Right lobe of liver (tissue), 6 donors: Measurements from ENCODE around the gene CTDP1. TPM values are rescaled to one million over a fixed set of nuclear protein-coding genes. Genes with fewer than 3 reads are reported as not detected.
"Not testable (repeated sequence)": the region's sequence is repeated elsewhere in the genome, so short reads cannot be mapped to it uniquely, and the experiment has no call there.

Experiments
- ATAC-seq, 4 donors: fragments of 200-7000 bp; cut with Tn5 transposase; one replicate each; pipeline ENCODE4 v1.9.1; 2020; ENCODE audit warnings: mild to moderate bottlenecking in 4 of 4, moderate library complexity in 4 of 4
- DNase-seq, 3 donors: peaks; one replicate each; pipeline ENCODE4 v3.0.0-alpha.2; 2020
- H3K27ac ChIP-seq, 3 donors: fragments of 200-600 bp; one replicate each; pipeline ENCODE4 v1.8.0; 2022
- H3K27me3 ChIP-seq, 2 donors: fragments of 200-600 bp; one replicate each; pipeline ENCODE4 v1.8.0; 2022
- H3K36me3 ChIP-seq, 4 donors: fragments of 200-600 bp; sonication (generic) in 1 of 4; one replicate each; pipeline versions ENCODE4 v1.5.1 to v1.8.0; 2017 to 2022; ENCODE audit warnings: control low read depth in 1 of 4
- H3K4me1 ChIP-seq, 4 donors: fragments of 200-600 bp; sonication (generic) in 1 of 4; one replicate each; pipeline versions ENCODE4 v1.5.1 to v1.8.0; 2017 to 2022; ENCODE audit warnings: control low read depth in 1 of 4
- H3K4me3 ChIP-seq, 3 donors: fragments of 200-600 bp; one replicate each; pipeline ENCODE4 v1.8.0; 2022
- H3K9me3 ChIP-seq, 4 donors: fragments of 200-600 bp; sonication (generic) in 1 of 4; one replicate each; pipeline versions ENCODE4 v1.5.1 to v1.8.0; 2017 to 2022; ENCODE audit warnings: control low read depth in 1 of 4
- CTCF ChIP-seq, 4 donors: fragments of 200-600 bp in 3 of 4; fragments of 450-650 bp in 1 of 4; IDR thresholded peaks; one replicate each; pipeline versions ENCODE4 v1.5.1 to v1.8.0; 2016 to 2022; ENCODE audit warnings: antibody characterized with exemption in 4 of 4, mild to moderate bottlenecking in 2 of 4
- POLR2A ChIP-seq: fragments of 450-650 bp; IDR thresholded peaks from one replicate; pipeline ENCODE4 v1.6.1; 2017; ENCODE audit warnings: antibody characterized with exemption, mild to moderate bottlenecking
- WGBS: methylation state at CpG from one replicate; pipeline ENCODE4 v1.1.6; 2018; ENCODE audit warnings: low coverage, low lambda C conversion rate; ENCODE audit not compliant: insufficient coverage; ENCODE audit errors: missing lambda C conversion rate; 5-methylcytosine and 5-hydroxymethylcytosine counted together
- intact Hi-C, 2 donors: fragments of 100-400 bp; cut with DNase I; formaldehyde crosslinking; loops; one replicate each; pipeline versions ENCODE4 v1.11.2 to v1.14.1; 2022
- total RNA-seq, 6 experiments: library from RNA; depleted of rRNA in 2 of 6; stranded (reverse); fragments of >200 nt in 2 of 6; fragmentation: NEBNext Ultra II Directional in 3 of 6; extraction: Animal tissue kit (Norgen Biotek cat#: 25700) in 3 of 6; gene quantifications; one replicate each; pipeline versions ENCODE4 v1.1.0 to v1.2.4, GENCODE V29; 2016 to 2023
- donor health status: DM: no; HTN: yes; CAD: no.
- donor health status: DM: no; HTN: no; CAD: no.
- donor health status: DM: no; HTN: no; CAD: no.
- donor health status: DM: no; HTN: yes; CAD: no.
- donor health status: DM: no; HTN: yes; CAD: no.

CTDP1 gene
- total RNA-seq, 6 experiments from 2014 or later, result 7.5 to 10.4 (median 8.2) TPM

- TF ChIP-seq POLR2A (no peak), CTCF (IDR thresholded peaks at IDR 0.05) (no peak)
- H3K4me1 ChIP-seq, result no peaks in the 10 kb centered on the region
- H3K27ac ChIP-seq, result no peak overlapping the region
- no peaks in the 10 kb centered on the region for H3K27me3 ChIP-seq
- peaks cover 0 to 10% (median 0%) of the 10 kb centered on the region in 4 donors for H3K36me3 ChIP-seq
- ATAC-seq (peak in 3 of 4 donors; percentile 22 to 35 (median 34)), DNase-seq (peak in 1 of 3 donors; percentile 43)
- 87% methylated on average over 20 of the region's 49 CpGs for WGBS
- no peak overlapping the region for H3K4me3 ChIP-seq
- H3K9me3 ChIP-seq, result no peaks in the 10 kb centered on the region
- intact Hi-C loops, result no loop called here
Measured at GRCh38 chr18:79749251-79750191, 69.9 kb downstream of the CTDP1 start.

DNA sequence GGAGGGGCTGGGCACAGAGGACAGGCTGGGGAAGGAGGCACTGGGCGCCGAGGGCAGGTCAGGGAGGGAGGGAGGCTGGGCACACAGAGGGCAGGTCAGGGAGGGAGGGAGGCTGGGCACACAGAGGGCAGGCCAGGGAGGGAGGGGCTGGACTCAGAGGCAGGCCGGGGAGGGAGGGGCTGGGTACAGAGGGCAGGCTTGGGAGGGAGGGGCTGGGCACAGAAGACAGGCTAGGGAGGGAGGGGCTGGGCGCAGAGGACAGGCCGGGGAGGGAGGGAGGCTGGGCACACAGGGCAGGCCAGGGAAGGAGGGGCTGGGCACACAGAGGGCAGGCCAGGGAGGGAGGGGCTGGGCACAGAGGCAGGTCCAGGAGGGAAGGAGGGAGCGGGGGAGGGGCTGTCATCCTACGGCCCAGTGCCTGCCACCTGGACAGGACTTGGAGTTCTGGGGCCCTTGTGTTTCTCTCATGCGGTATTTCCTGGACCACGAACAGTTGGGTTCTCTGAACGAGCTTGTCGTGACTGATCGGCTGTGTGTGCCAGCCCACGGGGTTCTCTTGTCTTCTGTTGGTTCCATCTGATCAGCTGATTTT is 71.5 kb downstream of the CTDP1 start:
- peak; percentile 51 to 95 (median 59) for ATAC-seq
- no peaks in the 10 kb centered on the region for H3K9me3 ChIP-seq
- H3K4me3 ChIP-seq, result no peak overlapping the region
- intact Hi-C loops, result no loop called here
- no peak for TF ChIP-seq POLR2A
- no peak for TF ChIP-seq CTCF (IDR thresholded peaks at IDR 0.05)
- H3K36me3 ChIP-seq, result peaks cover 0 to 13% (median 3%) of the 10 kb centered on the region in 4 donors
- no peak overlapping the region for H3K27ac ChIP-seq
- H3K27me3 ChIP-seq, result no peaks in the 10 kb centered on the region
- 28% methylated on average over 6 of the region's 13 CpGs for WGBS
- peak in 2 of 3 donors; percentile 86 to 94 for DNase-seq
- H3K4me1 ChIP-seq, result no peaks in the 10 kb centered on the region

DNA sequence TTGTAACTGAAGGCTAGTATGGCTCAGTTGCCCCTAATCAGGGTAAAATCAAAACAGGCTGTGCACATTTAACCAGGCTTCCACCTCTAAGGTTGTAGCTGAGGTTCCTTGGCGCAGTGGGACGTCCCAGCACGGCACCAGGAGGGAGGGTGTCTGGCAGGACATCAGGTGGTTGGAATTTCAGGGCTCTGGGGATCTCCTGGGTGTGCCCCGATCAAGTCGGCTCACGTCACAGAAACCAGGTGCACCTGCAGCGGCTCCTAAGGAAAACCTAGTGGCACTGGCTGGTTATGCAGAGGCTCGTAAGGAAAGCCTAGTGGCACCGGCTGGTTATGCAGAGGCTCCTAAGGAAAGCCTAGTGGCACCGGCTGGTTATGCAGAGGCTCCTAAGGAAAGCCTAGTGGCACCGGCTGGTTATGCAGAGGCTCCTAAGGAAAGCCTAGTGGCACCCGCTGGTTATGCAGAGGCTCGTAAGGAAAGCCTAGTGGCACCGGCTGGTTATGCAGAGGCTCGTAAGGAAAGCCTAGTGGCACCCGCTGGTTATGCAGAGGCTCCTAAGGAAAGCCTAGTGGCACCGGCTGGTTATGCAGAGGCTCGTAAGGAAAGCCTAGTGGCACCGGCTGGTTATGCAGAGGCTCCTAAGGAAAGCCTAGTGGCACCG is 72.4 kb downstream of the CTDP1 start:
- H3K27ac ChIP-seq, H3K27me3 ChIP-seq, H3K9me3 ChIP-seq, ATAC-seq, intact Hi-C loops, H3K4me1 ChIP-seq, H3K4me3 ChIP-seq: not testable (repeated sequence)
- H3K36me3 ChIP-seq, result peaks cover 0 to 13% (median 3%) of the 10 kb centered on the region in 4 donors
- peak in 1 of 3 donors; percentile 38 for DNase-seq
- WGBS, result no CpG with 5 or more reads among the region's 20 CpGs

GRCh38 chr18:79752946-79753345 is 73.3 kb downstream of the CTDP1 start:
- H3K9me3 ChIP-seq, ATAC-seq, H3K4me3 ChIP-seq, intact Hi-C loops, H3K4me1 ChIP-seq, H3K27ac ChIP-seq, DNase-seq, H3K27me3 ChIP-seq: not testable (repeated sequence)
- H3K36me3 ChIP-seq, result peaks cover 0 to 13% (median 3%) of the 10 kb centered on the region in 4 donors
- 91% methylated on average over 8 of the region's 8 CpGs for WGBS

- intact Hi-C loops, result no loop called here
- no peaks in the 10 kb centered on the region for H3K9me3 ChIP-seq
- no peaks in the 10 kb centered on the region for H3K27me3 ChIP-seq
- no peak overlapping the region for H3K4me3 ChIP-seq
- DNase-seq (peak in 1 of 3 donors; percentile 39), ATAC-seq (no peak)
- whole genome bisulfite sequencing, result 62% methylated on average over 9 of the region's 27 CpGs
- H3K36me3 ChIP-seq, result peaks cover 0 to 13% (median 3%) of the 10 kb centered on the region in 4 donors
- TF ChIP-seq CTCF (IDR thresholded peaks at IDR 0.05) (no peak), POLR2A (no peak)
- H3K4me1 ChIP-seq, result no peaks in the 10 kb centered on the region
- no peak overlapping the region for H3K27ac ChIP-seq
Measured at GRCh38 chr18:79753391-79753851, 73.8 kb downstream of the CTDP1 start.
